WTC11 (cell line): ENCODE data around the gene CDCA4. TPM values are rescaled to one million over a fixed set of nuclear protein-coding genes. Genes with fewer than 3 reads are reported as not detected.

Experiments used
- ATAC-seq: fragments of 200-7000 bp; cut with Tn5 transposase; 2 replicates; pipeline ENCODE4 v1.10.0; 2021; ENCODE audit warnings: mild to moderate bottlenecking, moderate library complexity
- CTCF ChIA-PET: fragments of 300-600 bp; sonication (Branson Sonifier 250); formaldehyde crosslinking; loops from one replicate; lab custom pipeline; 2021; ENCODE audit warnings: antibody characterized with exemption; lab: Charles Lee
- POLR2A ChIA-PET: fragments of 350-600 bp; sonication (Branson Sonifier 250); formaldehyde crosslinking; loops from one replicate; lab custom pipeline; 2021; ENCODE audit warnings: antibody characterized with exemption; lab: Charles Lee
- DNase-seq: peaks from one replicate; pipeline ENCODE4 v3.0.0; 2021; ENCODE audit warnings: low spot score
- H3K27ac Mint-ChIP-seq: 2 replicates; pipeline ENCODE4 v1.8.0; 2021; ENCODE audit warnings: mixed read lengths
- H3K27me3 Mint-ChIP-seq: 2 replicates; pipeline ENCODE4 v1.8.0; 2021; ENCODE audit warnings: low read depth, mild to moderate bottlenecking, moderate library complexity, mixed read lengths
- H3K36me3 Mint-ChIP-seq: 2 replicates; pipeline ENCODE4 v1.8.0; 2021; ENCODE audit warnings: mixed read lengths
- H3K4me1 Mint-ChIP-seq: 2 replicates; pipeline ENCODE4 v1.8.0; 2022; ENCODE audit warnings: mixed read lengths
- H3K4me3 Mint-ChIP-seq: 2 replicates; pipeline ENCODE4 v1.8.0; 2021; ENCODE audit warnings: mild to moderate bottlenecking, moderate library complexity, mixed read lengths
- H3K9me3 Mint-ChIP-seq: 2 replicates; pipeline ENCODE4 v1.8.0; 2021; ENCODE audit warnings: mixed read lengths
- CBFB ChIP-seq: sonication (generic); formaldehyde crosslinking; IDR thresholded peaks from 2 replicates; pipeline ENCODE4 v1.8.1; 2022; ENCODE audit warnings: mild to moderate bottlenecking, low read depth, missing genetic modification reagents
- E2F1 ChIP-seq: sonication (generic); formaldehyde crosslinking; IDR thresholded peaks from 2 replicates; pipeline ENCODE4 v1.8.0; 2022; ENCODE audit warnings: mild to moderate bottlenecking, missing genetic modification reagents
- EMX1 ChIP-seq: fragments of 250-450 bp; sonication (Bioruptor Pico); IDR thresholded peaks from 2 replicates; pipeline ENCODE4 v1.8.0; 2021; ENCODE audit warnings: mild to moderate bottlenecking
- ETV6 ChIP-seq: sonication (generic); formaldehyde crosslinking; IDR thresholded peaks from 2 replicates; pipeline ENCODE4 v1.8.1; 2022; ENCODE audit warnings: mild to moderate bottlenecking, missing genetic modification reagents
- JUN ChIP-seq: sonication (generic); formaldehyde crosslinking; IDR thresholded peaks from 2 replicates; pipeline ENCODE4 v1.8.0; 2023; ENCODE audit warnings: mild to moderate bottlenecking, missing genetic modification reagents
- MAX ChIP-seq: sonication (generic); formaldehyde crosslinking; IDR thresholded peaks from 2 replicates; pipeline ENCODE4 v1.8.0; 2022; ENCODE audit warnings: mild to moderate bottlenecking, missing genetic modification reagents
- MYBL2 ChIP-seq: sonication (generic); formaldehyde crosslinking; IDR thresholded peaks from 2 replicates; pipeline ENCODE4 v1.8.1; 2023; ENCODE audit warnings: mild to moderate bottlenecking, moderate library complexity, missing genetic modification reagents
- NFATC4 ChIP-seq: fragments of 250-450 bp; sonication (Bioruptor Pico); IDR thresholded peaks from 2 replicates; pipeline ENCODE4 v1.9.0; 2021; ENCODE audit warnings: mild to moderate bottlenecking
- NFE2L1 ChIP-seq: sonication (generic); formaldehyde crosslinking; IDR thresholded peaks from 2 replicates; pipeline ENCODE4 v1.8.1; 2023; ENCODE audit warnings: missing genetic modification reagents
- NR2C2 ChIP-seq: sonication (generic); formaldehyde crosslinking; IDR thresholded peaks from 2 replicates; pipeline ENCODE4 v1.8.0; 2022; ENCODE audit warnings: mild to moderate bottlenecking, missing genetic modification reagents
- NR3C1 ChIP-seq: sonication (generic); formaldehyde crosslinking; conservative IDR thresholded peaks from 2 replicates; pipeline ENCODE4 v1.8.1; 2023; ENCODE audit warnings: low read depth, mild to moderate bottlenecking, missing genetic modification reagents
- TCF7 ChIP-seq: sonication (generic); formaldehyde crosslinking; IDR thresholded peaks from 2 replicates; pipeline ENCODE4 v1.8.0; 2022; ENCODE audit warnings: mild to moderate bottlenecking, low read depth, missing genetic modification reagents, moderate library complexity
- ZBTB43 ChIP-seq: sonication (generic); formaldehyde crosslinking; IDR thresholded peaks from 2 replicates; pipeline ENCODE4 v1.8.1; 2023; ENCODE audit warnings: mild to moderate bottlenecking, missing genetic modification reagents
- ZNF121 ChIP-seq: sonication (generic); formaldehyde crosslinking; IDR thresholded peaks from 2 replicates; pipeline ENCODE4 v1.8.0; 2023; ENCODE audit warnings: missing genetic modification reagents
- ZNF138 ChIP-seq: sonication (generic); formaldehyde crosslinking; conservative IDR thresholded peaks from 2 replicates; pipeline ENCODE4 v1.8.1; 2022; ENCODE audit warnings: mild to moderate bottlenecking, moderate library complexity, missing genetic modification reagents
- ZNF263 ChIP-seq: sonication (generic); formaldehyde crosslinking; IDR thresholded peaks from 2 replicates; pipeline ENCODE4 v1.8.1; 2022; ENCODE audit warnings: low read depth, mild to moderate bottlenecking, moderate library complexity, missing genetic modification reagents
- ZNF532 ChIP-seq: fragments of 250-450 bp; sonication (Bioruptor Pico); IDR thresholded peaks from 2 replicates; pipeline ENCODE4 v1.9.0; 2021; ENCODE audit warnings: mild to moderate bottlenecking, borderline replicate concordance
- ZNF671 ChIP-seq: fragments of 250-450 bp; sonication (Bioruptor Pico); IDR thresholded peaks from 2 replicates; pipeline ENCODE4 v1.8.0; 2021; ENCODE audit warnings: mild to moderate bottlenecking
- total RNA-seq: library from RNA; stranded (reverse); gene quantifications from 3 replicates; pipeline ENCODE4 v1.2.3, GENCODE V29; 2021
- TF ChIP-seq, protein P1 (sequence below): sonication (generic); formaldehyde crosslinking; IDR thresholded peaks from 2 replicates; pipeline ENCODE4 v1.8.0; 2023; ENCODE audit warnings: missing genetic modification reagents
- TF ChIP-seq, protein P2 (sequence below): fragments of 250-450 bp; sonication (Bioruptor Pico); conservative IDR thresholded peaks from 2 replicates; pipeline ENCODE4 v1.9.0; 2021; ENCODE audit warnings: mild to moderate bottlenecking
- TF ChIP-seq, protein P3 (sequence below): sonication (generic); formaldehyde crosslinking; IDR thresholded peaks from 2 replicates; pipeline ENCODE4 v1.8.1; 2023; ENCODE audit warnings: mild to moderate bottlenecking, missing genetic modification reagents

Gene CDCA4
- total RNA-seq, 1 experiment from 2014 or later = 63.3 TPM

DNA sequence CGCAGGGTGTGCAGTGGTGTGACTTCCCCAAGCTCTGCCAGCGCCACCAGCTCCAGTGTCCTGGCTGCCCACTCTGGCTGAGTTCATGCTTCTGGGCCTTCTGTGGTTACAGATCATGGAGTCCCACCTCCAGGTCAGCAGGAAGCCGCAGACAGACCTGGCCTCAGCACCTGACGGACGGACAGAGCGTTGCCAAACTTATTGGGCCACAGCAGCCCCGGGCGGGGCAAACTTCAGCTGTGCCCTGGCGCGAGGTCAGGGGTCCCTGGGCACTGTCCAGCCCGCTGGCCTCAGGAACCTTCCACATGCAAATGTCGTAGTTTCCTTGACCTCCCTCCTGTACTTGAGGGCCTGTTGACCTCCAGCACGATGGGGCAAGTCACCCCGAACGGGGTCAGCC, 33.1 kb upstream of the CDCA4 start:
- no peak overlapping the region for H3K27ac Mint-ChIP-seq
- TF ChIP-seq ZNF138 (CRISPR knock-in tag) (no peak), JUN (CRISPR knock-in tag) (no peak), NFE2L1 (CRISPR knock-in tag) (no peak), ETV6 (CRISPR knock-in tag) (no peak), MYBL2 (CRISPR knock-in tag) (no peak)
- TF ChIP-seq, protein P1, sequence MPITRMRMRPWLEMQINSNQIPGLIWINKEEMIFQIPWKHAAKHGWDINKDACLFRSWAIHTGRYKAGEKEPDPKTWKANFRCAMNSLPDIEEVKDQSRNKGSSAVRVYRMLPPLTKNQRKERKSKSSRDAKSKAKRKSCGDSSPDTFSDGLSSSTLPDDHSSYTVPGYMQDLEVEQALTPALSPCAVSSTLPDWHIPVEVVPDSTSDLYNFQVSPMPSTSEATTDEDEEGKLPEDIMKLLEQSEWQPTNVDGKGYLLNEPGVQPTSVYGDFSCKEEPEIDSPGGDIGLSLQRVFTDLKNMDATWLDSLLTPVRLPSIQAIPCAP (CRISPR knock-in tag) = no peak
- TF ChIP-seq, protein P2, sequence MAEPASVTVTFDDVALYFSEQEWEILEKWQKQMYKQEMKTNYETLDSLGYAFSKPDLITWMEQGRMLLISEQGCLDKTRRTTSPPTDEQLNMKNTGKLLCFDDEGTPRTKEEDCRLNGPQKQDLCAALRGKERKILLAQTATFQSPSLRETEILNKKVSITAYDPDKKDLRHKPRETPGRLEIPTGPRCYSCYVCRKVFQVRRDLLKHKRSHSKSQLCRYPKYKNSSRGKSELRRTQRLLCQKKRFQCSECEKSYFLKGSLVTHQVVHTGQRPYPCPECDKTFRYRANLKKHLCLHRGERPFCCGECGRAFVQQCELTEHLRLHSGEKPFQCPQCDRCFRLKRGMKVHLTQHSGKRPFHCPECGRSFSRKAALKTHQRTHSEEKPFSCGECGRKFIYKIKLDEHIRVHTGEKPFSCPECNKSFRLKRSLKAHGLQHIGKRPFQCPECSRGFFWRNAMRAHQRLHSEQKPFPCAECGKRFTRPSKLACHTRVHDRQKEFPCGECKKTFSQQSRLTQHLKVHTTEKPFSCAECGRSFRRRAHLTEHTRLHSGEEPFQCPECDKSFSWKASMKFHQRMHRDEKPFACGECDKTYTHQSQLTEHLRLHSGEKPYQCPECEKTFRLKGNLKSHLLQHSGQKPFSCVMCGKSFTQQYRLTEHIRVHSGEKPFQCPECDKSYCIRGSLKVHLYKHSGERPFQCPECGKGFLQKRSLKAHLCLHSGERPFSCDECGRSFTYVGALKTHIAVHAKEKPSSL (CRISPR knock-in tag) = no peak
- ATAC-seq (no peak), DNase-seq (no peak)
- no peaks in the 10 kb centered on the region for H3K36me3 Mint-ChIP-seq
- peaks cover 39% of the 10 kb centered on the region for H3K27me3 Mint-ChIP-seq
- peaks cover 12% of the 10 kb centered on the region; the same call in 1 of the 2 replicates for H3K4me1 Mint-ChIP-seq
- ChIA-PET POLR2A (no interaction called here), CTCF (interaction anchor here (0.9 to 4.2 kb wide), 4 partner anchors 8 to 113 kb away, joined by 4 to 35 read pairs (median 5); no protein-coding TSS in a partner anchor)
- no peak overlapping the region for H3K4me3 Mint-ChIP-seq
- H3K9me3 Mint-ChIP-seq = no peaks in the 10 kb centered on the region

- H3K4me1 Mint-ChIP-seq = peaks cover 12% of the 10 kb centered on the region; the same call in 1 of the 2 replicates
- peaks cover 39% of the 10 kb centered on the region for H3K27me3 Mint-ChIP-seq
- H3K36me3 Mint-ChIP-seq = no peaks in the 10 kb centered on the region
- ChIA-PET POLR2A (no interaction called here), CTCF (interaction anchor here (0.6 to 4.2 kb wide), 6 partner anchors 8 to 326 kb away, joined by 3 to 35 read pairs (median 4); no protein-coding TSS in a partner anchor)
- ATAC-seq (no peak), DNase-seq (no peak)
- no peak for TF ChIP-seq ZNF138 (CRISPR knock-in tag)
- no peak for TF ChIP-seq ETV6 (CRISPR knock-in tag)
- TF ChIP-seq TCF7 = no peak
- TF ChIP-seq E2F1 = no peak
- no peak for TF ChIP-seq ZNF671 (CRISPR knock-in tag)
- no peak for TF ChIP-seq ZNF263 (CRISPR knock-in tag)
- no peak for TF ChIP-seq NR2C2 (CRISPR knock-in tag)
- no peak overlapping the region for H3K27ac Mint-ChIP-seq
- H3K4me3 Mint-ChIP-seq = no peak overlapping the region
- no peaks in the 10 kb centered on the region for H3K9me3 Mint-ChIP-seq
Measured at GRCh38 chr14:105053421-105053820, 32.5 kb upstream of the CDCA4 start.

- no peaks in the 10 kb centered on the region for H3K9me3 Mint-ChIP-seq
- peaks cover 12% of the 10 kb centered on the region; the same call in 1 of the 2 replicates for H3K4me1 Mint-ChIP-seq
- no peaks in the 10 kb centered on the region for H3K36me3 Mint-ChIP-seq
- DNase-seq (no peak), ATAC-seq (no peak)
- POLR2A ChIA-PET = no interaction called here
- no peak overlapping the region for H3K27ac Mint-ChIP-seq
- no peak overlapping the region for H3K4me3 Mint-ChIP-seq
- CTCF ChIA-PET = no interaction called here
- H3K27me3 Mint-ChIP-seq = peaks cover 36% of the 10 kb centered on the region
- TF ChIP-seq ZBTB43 (CRISPR knock-in tag) (no peak), NFATC4 (CRISPR knock-in tag) (no peak), NR3C1 (CRISPR knock-in tag) (no peak), EMX1 (CRISPR knock-in tag) (no peak), CBFB (CRISPR knock-in tag) (no peak), ZNF121 (CRISPR knock-in tag) (no peak), MAX (no peak), ZNF532 (CRISPR knock-in tag) (no peak)
- TF ChIP-seq, protein P3, sequence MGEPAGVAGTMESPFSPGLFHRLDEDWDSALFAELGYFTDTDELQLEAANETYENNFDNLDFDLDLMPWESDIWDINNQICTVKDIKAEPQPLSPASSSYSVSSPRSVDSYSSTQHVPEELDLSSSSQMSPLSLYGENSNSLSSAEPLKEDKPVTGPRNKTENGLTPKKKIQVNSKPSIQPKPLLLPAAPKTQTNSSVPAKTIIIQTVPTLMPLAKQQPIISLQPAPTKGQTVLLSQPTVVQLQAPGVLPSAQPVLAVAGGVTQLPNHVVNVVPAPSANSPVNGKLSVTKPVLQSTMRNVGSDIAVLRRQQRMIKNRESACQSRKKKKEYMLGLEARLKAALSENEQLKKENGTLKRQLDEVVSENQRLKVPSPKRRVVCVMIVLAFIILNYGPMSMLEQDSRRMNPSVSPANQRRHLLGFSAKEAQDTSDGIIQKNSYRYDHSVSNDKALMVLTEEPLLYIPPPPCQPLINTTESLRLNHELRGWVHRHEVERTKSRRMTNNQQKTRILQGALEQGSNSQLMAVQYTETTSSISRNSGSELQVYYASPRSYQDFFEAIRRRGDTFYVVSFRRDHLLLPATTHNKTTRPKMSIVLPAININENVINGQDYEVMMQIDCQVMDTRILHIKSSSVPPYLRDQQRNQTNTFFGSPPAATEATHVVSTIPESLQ (CRISPR knock-in tag) = no peak
Measured at GRCh38 chr14:105052110-105052458, 31.2 kb upstream of the CDCA4 start.
